ENCODE measurements around the gene FADS2. TPM values are rescaled to one million over a fixed set of nuclear protein-coding genes. Genes with fewer than 3 reads are reported as not detected.

The FADS2 gene
- total RNA-seq, 6 experiments from 2014 or later, result 56.0 to 105 (median 81.1) TPM

- DNase-seq, result no peak
- Mint-ChIP-seq H3K4me3 (no peak overlapping the region), H3K27ac (no peak overlapping the region), H3K9me3 (no peaks in the 10 kb centered on the region), H3K36me3 (ENCODE audit: low read depth) (peaks cover 23% of the 10 kb centered on the region), H3K27me3 (ENCODE audit: insufficient read depth) (peaks cover 3% of the 10 kb centered on the region; the same call in 1 of the 2 replicates), H3K4me1 (ENCODE audit: low read depth) (peaks cover 19% of the 10 kb centered on the region)
- TF ChIP-seq CTCF (IDR thresholded peaks at IDR 0.05), result no peak
These were observed 10.8 kb downstream of the FADS2 start for GRCh38 chr11:61838921-61839320.

- Mint-ChIP-seq H3K4me3 (no peak overlapping the region), H3K4me1 (ENCODE audit: low read depth) (peaks cover 11% of the 10 kb centered on the region), H3K27ac (no peak overlapping the region), H3K27me3 (ENCODE audit: insufficient read depth) (peaks cover 3% of the 10 kb centered on the region; the same call in 1 of the 2 replicates), H3K36me3 (ENCODE audit: low read depth) (peaks cover 23% of the 10 kb centered on the region), H3K9me3 (no peaks in the 10 kb centered on the region)
- TF ChIP-seq CTCF (IDR thresholded peaks at IDR 0.05), result no peak
- DNase-seq, result no peak
These were observed 11.6 kb downstream of the FADS2 start for GRCh38 chr11:61839742-61840141.

GRCh38 chr11:61840371-61840770 lies 12.3 kb downstream of the FADS2 start:
- Mint-ChIP-seq H3K36me3 (ENCODE audit: low read depth) (peaks cover 23% of the 10 kb centered on the region), H3K27me3 (ENCODE audit: insufficient read depth) (peaks cover 3% of the 10 kb centered on the region; the same call in 1 of the 2 replicates), H3K27ac (no peak overlapping the region), H3K4me1 (ENCODE audit: low read depth) (peaks cover 5% of the 10 kb centered on the region), H3K9me3 (no peaks in the 10 kb centered on the region), H3K4me3 (no peak overlapping the region)
- no peak for DNase-seq
- TF ChIP-seq CTCF (IDR thresholded peaks at IDR 0.05), result no peak

GRCh38 chr11:61841636-61842527 lies 13.8 kb downstream of the FADS2 start:
- Mint-ChIP-seq H3K36me3 (ENCODE audit: low read depth) (peaks cover 23% of the 10 kb centered on the region), H3K4me1 (ENCODE audit: low read depth) (no peaks in the 10 kb centered on the region), H3K27ac (no peak overlapping the region), H3K27me3 (ENCODE audit: insufficient read depth) (peaks cover 3% of the 10 kb centered on the region; the same call in 1 of the 2 replicates), H3K9me3 (no peaks in the 10 kb centered on the region), H3K4me3 (no peak overlapping the region)
- DNase-seq, result no peak
- TF ChIP-seq CTCF (IDR thresholded peaks at IDR 0.05), result no peak

- H3K36me3 Mint-ChIP-seq (ENCODE audit: low read depth), result peaks cover 25% of the 10 kb centered on the region
- no peak overlapping the region for H3K27ac Mint-ChIP-seq
- no peak for DNase-seq
- no peak for TF ChIP-seq CTCF (IDR thresholded peaks at IDR 0.05)
- peaks cover 3% of the 10 kb centered on the region; the same call in 1 of the 2 replicates for H3K27me3 Mint-ChIP-seq (ENCODE audit: insufficient read depth)
- no peaks in the 10 kb centered on the region for H3K9me3 Mint-ChIP-seq
- no peaks in the 10 kb centered on the region for H3K4me1 Mint-ChIP-seq (ENCODE audit: low read depth)
- no peak overlapping the region for H3K4me3 Mint-ChIP-seq
These were observed 14.4 kb downstream of the FADS2 start for GRCh38 chr11:61842528-61842820.
